Measurements from ENCODE around the gene BMP7. TPM values are rescaled to one million over a fixed set of nuclear protein-coding genes. Genes with fewer than 3 reads are reported as not detected.

BMP7 gene
- total RNA-seq, 4 donors from 2014 or later: 34.0 to 113 (median 80.2) TPM

- 94% methylated on average over 6 of the region's 6 CpGs for WGBS, 2 donors
- DNase-seq: no peak
- intact Hi-C loops (cut with DNase I): no loop called here
- TF ChIP-seq, protein P1, sequence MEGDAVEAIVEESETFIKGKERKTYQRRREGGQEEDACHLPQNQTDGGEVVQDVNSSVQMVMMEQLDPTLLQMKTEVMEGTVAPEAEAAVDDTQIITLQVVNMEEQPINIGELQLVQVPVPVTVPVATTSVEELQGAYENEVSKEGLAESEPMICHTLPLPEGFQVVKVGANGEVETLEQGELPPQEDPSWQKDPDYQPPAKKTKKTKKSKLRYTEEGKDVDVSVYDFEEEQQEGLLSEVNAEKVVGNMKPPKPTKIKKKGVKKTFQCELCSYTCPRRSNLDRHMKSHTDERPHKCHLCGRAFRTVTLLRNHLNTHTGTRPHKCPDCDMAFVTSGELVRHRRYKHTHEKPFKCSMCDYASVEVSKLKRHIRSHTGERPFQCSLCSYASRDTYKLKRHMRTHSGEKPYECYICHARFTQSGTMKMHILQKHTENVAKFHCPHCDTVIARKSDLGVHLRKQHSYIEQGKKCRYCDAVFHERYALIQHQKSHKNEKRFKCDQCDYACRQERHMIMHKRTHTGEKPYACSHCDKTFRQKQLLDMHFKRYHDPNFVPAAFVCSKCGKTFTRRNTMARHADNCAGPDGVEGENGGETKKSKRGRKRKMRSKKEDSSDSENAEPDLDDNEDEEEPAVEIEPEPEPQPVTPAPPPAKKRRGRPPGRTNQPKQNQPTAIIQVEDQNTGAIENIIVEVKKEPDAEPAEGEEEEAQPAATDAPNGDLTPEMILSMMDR (IDR thresholded peaks at IDR 0.05): no peak
- TF ChIP-seq POLR2A (IDR thresholded peaks at IDR 0.05): no peak
- peaks cover 0 to 8% of the 10 kb centered on the region in 2 donors for H3K4me1 ChIP-seq
- H3K27ac ChIP-seq: no peak overlapping the region
- no peaks in the 10 kb centered on the region for H3K9me3 ChIP-seq
- H3K36me3 ChIP-seq: no peaks in the 10 kb centered on the region
- no peaks in the 10 kb centered on the region for H3K27me3 ChIP-seq
- no peak overlapping the region for H3K4me3 ChIP-seq (replicated peaks in 1 of 3)
Observed at GRCh38 chr20:57312138-57312537, 45.7 kb upstream of the BMP7 start.

DNA sequence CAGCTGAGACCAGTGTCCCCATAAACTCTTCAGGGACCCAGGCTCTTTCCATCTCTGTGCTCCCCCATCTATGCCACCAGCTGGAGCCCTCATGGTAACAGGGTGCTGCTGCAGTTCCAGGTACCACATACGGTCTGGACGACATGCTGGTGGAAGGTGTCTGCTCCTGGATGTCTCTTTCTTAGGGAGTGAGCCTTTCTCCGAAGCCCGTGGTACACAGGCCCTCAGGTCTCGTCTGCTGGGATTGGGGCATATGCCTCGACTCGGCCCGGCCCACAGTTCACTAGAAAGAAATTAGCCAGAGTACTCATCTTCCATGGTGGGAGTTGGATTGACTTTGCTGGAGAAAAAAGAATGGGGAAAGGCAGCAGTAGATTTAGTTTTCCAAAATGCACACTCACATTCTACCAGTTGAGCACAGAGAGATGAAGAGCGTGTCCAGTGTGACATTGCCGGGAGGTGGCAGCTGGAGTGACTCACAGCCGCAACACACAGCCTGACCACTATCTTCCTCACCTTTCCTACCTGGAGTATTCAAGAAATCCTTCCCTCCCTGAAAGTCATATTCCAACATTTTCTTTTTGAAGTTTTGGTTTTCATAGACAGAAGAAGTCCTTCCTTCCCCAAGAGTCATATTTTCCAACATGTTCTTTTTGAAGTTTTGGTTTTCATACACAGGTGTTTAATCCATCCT is 44.5 kb upstream of the BMP7 start:
- Histone ChIP-seq H3K27me3 (no peaks in the 10 kb centered on the region), H3K9me3 (no peaks in the 10 kb centered on the region), H3K27ac (no peak overlapping the region), H3K36me3 (no peaks in the 10 kb centered on the region), H3K4me3 (replicated peaks in 1 of 3) (no peak overlapping the region), H3K4me1 (no peaks in the 10 kb centered on the region)
- no peak for DNase-seq
- TF ChIP-seq POLR2A (IDR thresholded peaks at IDR 0.05): no peak
- TF ChIP-seq, protein P1 (IDR thresholded peaks at IDR 0.05): no peak
- intact Hi-C loops (cut with DNase I): no loop called here
- WGBS, 2 donors: 96 to 97% methylated on average over 11 of the region's 11 CpGs

GRCh38 chr20:57309544-57310115 is 43.2 kb upstream of the BMP7 start:
- no peaks in the 10 kb centered on the region for H3K4me1 ChIP-seq
- DNase-seq: no peak
- intact Hi-C loops (cut with DNase I): no loop called here
- 81 to 92% methylated on average over 9 of the region's 9 CpGs for WGBS, 2 donors
- H3K36me3 ChIP-seq: no peaks in the 10 kb centered on the region
- H3K4me3 ChIP-seq (replicated peaks in 1 of 3): no peak overlapping the region
- no peaks in the 10 kb centered on the region for H3K27me3 ChIP-seq
- no peaks in the 10 kb centered on the region for H3K9me3 ChIP-seq
- TF ChIP-seq, protein P1 (IDR thresholded peaks at IDR 0.05): no peak
- no peak for TF ChIP-seq POLR2A (IDR thresholded peaks at IDR 0.05)
- H3K27ac ChIP-seq: no peak overlapping the region

DNA sequence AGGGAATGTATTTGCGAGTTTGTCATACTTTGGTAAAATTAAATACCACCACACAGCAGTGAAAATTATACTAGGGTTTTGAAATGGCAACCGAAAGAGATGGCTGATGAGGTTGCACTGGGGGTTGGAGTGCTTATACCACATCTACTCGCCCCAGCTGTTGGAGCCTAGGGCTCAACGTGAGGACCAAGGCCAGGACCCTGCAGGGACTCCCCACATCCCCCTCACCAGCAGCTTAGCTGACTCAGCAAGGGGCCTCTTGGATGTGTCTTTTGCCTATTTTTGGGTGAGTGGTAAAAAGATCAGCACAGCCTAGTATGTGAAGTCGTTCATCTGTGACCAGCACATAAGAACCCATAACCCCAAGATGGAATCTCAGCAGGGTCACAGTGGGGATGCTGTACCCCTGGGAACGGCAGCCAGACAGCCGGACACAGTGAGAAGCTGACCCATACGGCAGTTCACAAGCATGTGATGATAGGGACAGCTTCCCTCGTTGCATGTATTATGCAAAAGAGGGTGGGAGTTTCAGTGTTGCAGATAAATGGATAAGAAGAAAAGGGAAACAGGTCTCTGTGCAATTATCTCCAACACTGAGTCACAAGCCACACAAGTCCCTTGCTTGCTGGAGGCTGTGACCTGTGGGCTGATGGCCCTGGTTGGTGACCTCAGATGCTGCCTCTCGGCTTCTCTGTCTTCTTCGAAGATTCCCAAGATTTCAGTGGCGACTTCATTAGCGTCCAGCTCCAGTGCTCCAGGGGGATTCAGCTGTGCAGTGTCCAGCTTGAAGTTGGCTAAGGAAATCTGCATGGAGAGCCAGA is 42.2 kb upstream of the BMP7 start:
- H3K27ac ChIP-seq: no peak overlapping the region
- no peak for DNase-seq
- no peaks in the 10 kb centered on the region for H3K27me3 ChIP-seq
- WGBS, 2 donors: 61 to 69% methylated on average over 13 of the region's 13 CpGs
- TF ChIP-seq, protein P1 (IDR thresholded peaks at IDR 0.05): no peak
- TF ChIP-seq POLR2A (IDR thresholded peaks at IDR 0.05): no peak
- H3K4me3 ChIP-seq (replicated peaks in 1 of 3): no peak overlapping the region
- intact Hi-C loops (cut with DNase I): no loop called here
- no peaks in the 10 kb centered on the region for H3K4me1 ChIP-seq
- no peaks in the 10 kb centered on the region for H3K9me3 ChIP-seq
- no peaks in the 10 kb centered on the region for H3K36me3 ChIP-seq

DNA sequence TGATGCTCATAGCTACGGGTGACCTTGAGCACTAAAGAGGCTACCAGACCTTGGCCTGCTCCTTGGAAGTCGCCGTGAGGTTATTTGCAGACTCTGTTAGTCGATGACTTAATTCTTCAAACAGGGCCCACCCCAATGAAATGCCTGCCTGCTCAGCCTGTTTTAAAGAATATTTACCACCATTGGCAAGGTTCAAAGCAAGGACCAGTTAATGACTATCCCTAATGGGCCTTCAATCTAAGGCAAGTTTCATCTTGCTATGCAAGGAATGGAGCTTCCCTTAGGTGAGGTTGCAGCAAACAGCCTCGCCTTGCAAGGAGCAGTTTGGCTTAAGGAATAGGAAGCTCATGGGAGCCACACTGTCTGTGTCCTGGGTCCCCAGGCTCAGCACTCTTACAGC is 40.3 kb upstream of the BMP7 start:
- intact Hi-C loops (cut with DNase I): no loop called here
- Histone ChIP-seq H3K4me3 (replicated peaks in 1 of 3) (no peak overlapping the region), H3K4me1 (no peaks in the 10 kb centered on the region), H3K27me3 (no peaks in the 10 kb centered on the region), H3K27ac (no peak overlapping the region), H3K36me3 (no peaks in the 10 kb centered on the region), H3K9me3 (no peaks in the 10 kb centered on the region)
- no peak for TF ChIP-seq POLR2A (IDR thresholded peaks at IDR 0.05)
- TF ChIP-seq, protein P1 (IDR thresholded peaks at IDR 0.05): no peak
- WGBS, 2 donors: 94 to 95% methylated on average over 4 to 5 of the region's 5 CpGs
- no peak for DNase-seq

Data from thyroid gland (tissue), 4 donors.